ENCODE measurements around the gene NFIA.

DNA sequence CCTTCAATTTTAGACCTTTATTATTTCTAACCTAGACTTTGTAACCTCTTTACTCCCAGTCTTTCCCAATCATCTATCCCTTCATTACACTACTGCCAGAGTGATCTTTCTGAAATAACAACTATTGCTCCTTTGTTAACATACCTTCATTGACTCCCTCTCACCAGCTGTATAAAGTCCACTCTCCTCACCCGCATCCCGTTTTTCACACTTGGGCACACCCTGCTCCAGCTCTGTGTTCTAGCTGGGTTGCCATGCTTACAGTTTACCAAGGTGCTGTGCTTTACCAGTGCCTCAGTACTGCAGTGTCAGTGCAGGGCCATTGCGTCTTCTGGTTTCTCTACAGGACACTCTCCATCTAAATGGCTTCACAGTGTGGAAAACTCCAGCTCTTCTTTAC lies 148.2 kb downstream of the NFIA start:
- TF ChIP-seq SP7 (tag by site-specific recombination; IDR thresholded peaks at IDR 0.05) = no peak
- TF ChIP-seq ZNF324 (tag by site-specific recombination; IDR thresholded peaks at IDR 0.05) = no peak
- TF ChIP-seq, protein P1, sequence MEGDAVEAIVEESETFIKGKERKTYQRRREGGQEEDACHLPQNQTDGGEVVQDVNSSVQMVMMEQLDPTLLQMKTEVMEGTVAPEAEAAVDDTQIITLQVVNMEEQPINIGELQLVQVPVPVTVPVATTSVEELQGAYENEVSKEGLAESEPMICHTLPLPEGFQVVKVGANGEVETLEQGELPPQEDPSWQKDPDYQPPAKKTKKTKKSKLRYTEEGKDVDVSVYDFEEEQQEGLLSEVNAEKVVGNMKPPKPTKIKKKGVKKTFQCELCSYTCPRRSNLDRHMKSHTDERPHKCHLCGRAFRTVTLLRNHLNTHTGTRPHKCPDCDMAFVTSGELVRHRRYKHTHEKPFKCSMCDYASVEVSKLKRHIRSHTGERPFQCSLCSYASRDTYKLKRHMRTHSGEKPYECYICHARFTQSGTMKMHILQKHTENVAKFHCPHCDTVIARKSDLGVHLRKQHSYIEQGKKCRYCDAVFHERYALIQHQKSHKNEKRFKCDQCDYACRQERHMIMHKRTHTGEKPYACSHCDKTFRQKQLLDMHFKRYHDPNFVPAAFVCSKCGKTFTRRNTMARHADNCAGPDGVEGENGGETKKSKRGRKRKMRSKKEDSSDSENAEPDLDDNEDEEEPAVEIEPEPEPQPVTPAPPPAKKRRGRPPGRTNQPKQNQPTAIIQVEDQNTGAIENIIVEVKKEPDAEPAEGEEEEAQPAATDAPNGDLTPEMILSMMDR (tag by site-specific recombination; IDR thresholded peaks at IDR 0.05) = no peak
- no peak for TF ChIP-seq ZNF623 (tag by site-specific recombination; IDR thresholded peaks at IDR 0.05)
- TF ChIP-seq, protein P2, sequence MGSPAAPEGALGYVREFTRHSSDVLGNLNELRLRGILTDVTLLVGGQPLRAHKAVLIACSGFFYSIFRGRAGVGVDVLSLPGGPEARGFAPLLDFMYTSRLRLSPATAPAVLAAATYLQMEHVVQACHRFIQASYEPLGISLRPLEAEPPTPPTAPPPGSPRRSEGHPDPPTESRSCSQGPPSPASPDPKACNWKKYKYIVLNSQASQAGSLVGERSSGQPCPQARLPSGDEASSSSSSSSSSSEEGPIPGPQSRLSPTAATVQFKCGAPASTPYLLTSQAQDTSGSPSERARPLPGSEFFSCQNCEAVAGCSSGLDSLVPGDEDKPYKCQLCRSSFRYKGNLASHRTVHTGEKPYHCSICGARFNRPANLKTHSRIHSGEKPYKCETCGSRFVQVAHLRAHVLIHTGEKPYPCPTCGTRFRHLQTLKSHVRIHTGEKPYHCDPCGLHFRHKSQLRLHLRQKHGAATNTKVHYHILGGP (tag by site-specific recombination; IDR thresholded peaks at IDR 0.05) = no peak

Data from HEK293 (cell line).